ENCODE measurements around the gene MAPK4.

DNA sequence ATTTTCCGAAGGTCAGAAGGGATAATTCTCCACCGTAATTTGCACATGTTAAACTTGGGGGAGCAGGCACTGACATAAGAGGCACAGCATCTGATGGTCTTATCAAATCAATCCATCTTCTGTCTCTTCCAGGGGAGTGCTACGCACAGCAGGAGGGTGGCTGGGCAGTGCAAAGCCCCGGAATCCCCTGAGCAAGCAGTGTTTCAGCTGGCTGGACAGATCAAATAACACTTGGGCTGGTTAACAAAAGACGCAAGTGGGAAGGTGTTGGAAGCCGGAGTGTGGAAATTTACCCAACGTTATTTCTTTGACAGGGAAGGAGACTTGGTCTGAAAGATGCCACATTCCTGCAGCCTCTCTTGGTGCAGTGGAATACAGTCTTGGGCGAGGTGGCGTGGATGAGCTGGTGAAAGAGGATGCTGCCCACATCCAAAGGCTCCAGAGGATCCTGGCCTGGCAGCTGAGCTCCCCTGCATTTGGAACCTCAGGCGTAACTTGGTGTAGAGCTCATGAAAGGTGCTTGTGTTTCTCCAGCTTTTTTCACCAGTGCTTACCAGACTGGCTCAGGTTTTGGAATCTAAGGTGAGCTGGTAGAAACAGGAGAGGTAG, 103.0 kb downstream of the MAPK4 start:
- TF ChIP-seq POLR2AphosphoS5 (IDR thresholded peaks at IDR 0.05; ENCODE audit: borderline replicate concordance, low read depth, low read length) (no peak), EZH2 (IDR thresholded peaks at IDR 0.05) (no peak), FOXP2 (optimal IDR thresholded peaks at IDR 0.05; ENCODE audit: control extremely low read depth, extremely low read length, insufficient read depth) (no peak)

All from SK-N-MC (cell line).